B cell (primary cell): Measurements from ENCODE around the gene EPN2. TPM values are rescaled to one million over a fixed set of nuclear protein-coding genes. Genes with fewer than 3 reads are reported as not detected.
A peak's percentile ranks its signal among the peaks of the same experiment; 100 is the strongest.

Source experiments
- ATAC-seq: fragments of 200-7000 bp; cut with Tn5 transposase; one replicate; pipeline ENCODE4 v1.10.0; 2021; ENCODE audit warnings: low read depth, mild to moderate bottlenecking, moderate number of reproducible peaks, moderate library complexity
- CTCF ChIA-PET: fragments of 350-600 bp; sonication (Branson Sonifier 250); formaldehyde crosslinking; loops from one replicate; lab custom pipeline; 2021; ENCODE audit warnings: antibody characterized with exemption, inconsistent platforms; lab: Charles Lee
- POLR2A ChIA-PET: fragments of 350-600 bp; sonication (Branson Sonifier 250); formaldehyde crosslinking; loops from one replicate; lab custom pipeline; 2021; ENCODE audit warnings: antibody characterized with exemption; lab: Charles Lee
- DNase-seq: peaks from one replicate; pipeline ENCODE4 v3.0.0; 2013
- H2AFZ ChIP-seq: 2 replicates; pipeline ENCODE4 v1.6.1; 2012; ENCODE audit warnings: mild to moderate bottlenecking, low read depth, low read length; ENCODE audit not compliant: insufficient read depth, poor library complexity, severe bottlenecking
- H3K27ac ChIP-seq, 2 donors: 1 replicate in 1 of 2; 2 replicates in 1 of 2; pipeline ENCODE4 v1.5.1; 2012 to 2013; ENCODE audit warnings: low read length in 2 of 2, mild to moderate bottlenecking in 2 of 2, moderate library complexity in 1 of 2
- H3K27me3 ChIP-seq, 4 experiments: fragments of 200-600 bp in 1 of 4; sonication (generic) in 1 of 4; replicated peaks in 1 of 4; 1 replicate in 2 of 4; 2 replicates in 2 of 4; pipeline versions ENCODE4 v1.6.1 to v1.7.0; 2013 to 2016; ENCODE audit warnings: low read length in 3 of 4, mild to moderate bottlenecking in 2 of 4, mixed read lengths in 1 of 4, moderate library complexity in 1 of 4; ENCODE audit not compliant: insufficient read depth in 4 of 4, control insufficient read depth in 3 of 4; ENCODE audit errors: control extremely low read depth in 1 of 4
- H3K36me3 ChIP-seq, 2 experiments: replicated peaks in 1 of 2; 1 replicate in 1 of 2; 2 replicates in 1 of 2; pipeline versions ENCODE4 v1.6.1 to v1.7.1; 2013; ENCODE audit warnings: low read length in 1 of 2; ENCODE audit not compliant: insufficient read depth in 2 of 2, control insufficient read depth in 1 of 2; ENCODE audit errors: control extremely low read depth in 1 of 2, extremely low read depth in 1 of 2
- H3K4me1 ChIP-seq, 2 donors: fragments of 200-600 bp in 1 of 2; sonication (generic) in 1 of 2; 1 replicate in 1 of 2; 2 replicates in 1 of 2; pipeline versions ENCODE4 v1.5.1 to v1.6.1; 2013 to 2017; ENCODE audit warnings: low read length in 2 of 2; ENCODE audit not compliant: control insufficient read depth in 2 of 2, insufficient read depth in 2 of 2
- H3K4me2 ChIP-seq: replicated peaks from 2 replicates; pipeline ENCODE3; 2012; ENCODE audit warnings: mild to moderate bottlenecking, low read depth, low read length; ENCODE audit not compliant: poor library complexity, severe bottlenecking
- H3K4me3 ChIP-seq, 5 experiments: fragments of 200-600 bp in 1 of 5; sonication (generic) in 1 of 5; 1 replicate in 3 of 5; 2 replicates in 2 of 5; pipeline versions ENCODE4 v1.5.1 to v1.7.0; 2011 to 2016; ENCODE audit warnings: low read length in 4 of 5, mild to moderate bottlenecking in 4 of 5, low read depth in 2 of 5, control low read depth in 1 of 5, moderate library complexity in 1 of 5; ENCODE audit not compliant: insufficient read depth in 1 of 5; ENCODE audit errors: control extremely low read depth in 1 of 5, extremely low read depth in 1 of 5
- H3K79me2 ChIP-seq: fragments of 200-600 bp; sonication (generic); one replicate; pipeline ENCODE4 v1.6.0; 2016; ENCODE audit warnings: low read length; ENCODE audit not compliant: control insufficient read depth, insufficient read depth
- H3K9ac ChIP-seq: fragments of 200-600 bp; sonication (generic); 2 replicates; pipeline ENCODE4 v1.6.1; 2017; ENCODE audit warnings: mild to moderate bottlenecking, low read length, moderate library complexity
- H3K9me3 ChIP-seq, 3 donors: one replicate each; pipeline versions ENCODE4 v1.6.1 to v1.7.1; 2013; ENCODE audit warnings: low read length in 2 of 3; ENCODE audit not compliant: control insufficient read depth in 2 of 3, insufficient read depth in 1 of 3; ENCODE audit errors: control extremely low read depth in 1 of 3
- H4K20me1 ChIP-seq: 2 replicates; pipeline ENCODE4 v1.6.0; 2012; ENCODE audit warnings: mild to moderate bottlenecking, low read length; ENCODE audit not compliant: insufficient read depth, control insufficient read depth, poor library complexity, severe bottlenecking
- H3K27ac Mint-ChIP-seq: one replicate; pipeline ENCODE4 v1.8.0; 2021; ENCODE audit warnings: mixed read lengths
- H3K27me3 Mint-ChIP-seq: one replicate; pipeline ENCODE4 v1.8.0; 2021; ENCODE audit warnings: mixed read lengths
- H3K4me1 Mint-ChIP-seq: one replicate; pipeline ENCODE4 v1.8.0; 2021; ENCODE audit warnings: mixed read lengths
- H3K4me3 Mint-ChIP-seq: one replicate; pipeline ENCODE4 v1.8.0; 2021; ENCODE audit warnings: mixed read lengths
- H3K9me3 Mint-ChIP-seq: one replicate; pipeline ENCODE4 v1.8.0; 2022; ENCODE audit warnings: mixed read lengths; ENCODE audit not compliant: insufficient read depth
- EZH2 ChIP-seq: IDR thresholded peaks from 2 replicates; pipeline ENCODE4 v1.6.1; 2012; ENCODE audit warnings: borderline replicate concordance, low read depth, mild to moderate bottlenecking, moderate library complexity, low read length; ENCODE audit not compliant: insufficient read depth, poor library complexity, severe bottlenecking
- WGBS: methylation state at CpG from one replicate; pipeline ENCODE4 v1.1.5; 2013; ENCODE audit warnings: missing lambda C conversion rate; ENCODE audit not compliant: insufficient coverage; 5-methylcytosine and 5-hydroxymethylcytosine counted together
- intact Hi-C: fragments of 100-400 bp; cut with micrococcal nuclease; formaldehyde crosslinking; loops from one replicate; pipeline ENCODE4 v1.10.0; 2022
- polyA plus RNA-seq: library from polyadenylated mRNA; depleted of rRNA; stranded (reverse); fragments of >200 nt; gene quantifications from 2 replicates; pipeline ENCODE4 v1.2.3, GENCODE V29; 2012
- total RNA-seq, 2 donors: library from RNA; stranded (reverse); fragments of 120-200 nt in 1 of 2; gene quantifications; 1 replicate in 1 of 2; 2 replicates in 1 of 2; pipeline versions ENCODE4 v1.2.3 to v1.2.4, GENCODE V29; 2013 to 2022
- TF ChIP-seq, protein P1 (sequence below): fragments of 200-600 bp; IDR thresholded peaks from one replicate; pipeline ENCODE4 v1.8.0; 2022; ENCODE audit warnings: antibody characterized with exemption, mild to moderate bottlenecking

Gene EPN2
- total and polyA plus RNA-seq, 2 donors (not counting 1 experiment from before 2014, with no cell fraction given): 15.7 to 35.6 TPM

DNA sequence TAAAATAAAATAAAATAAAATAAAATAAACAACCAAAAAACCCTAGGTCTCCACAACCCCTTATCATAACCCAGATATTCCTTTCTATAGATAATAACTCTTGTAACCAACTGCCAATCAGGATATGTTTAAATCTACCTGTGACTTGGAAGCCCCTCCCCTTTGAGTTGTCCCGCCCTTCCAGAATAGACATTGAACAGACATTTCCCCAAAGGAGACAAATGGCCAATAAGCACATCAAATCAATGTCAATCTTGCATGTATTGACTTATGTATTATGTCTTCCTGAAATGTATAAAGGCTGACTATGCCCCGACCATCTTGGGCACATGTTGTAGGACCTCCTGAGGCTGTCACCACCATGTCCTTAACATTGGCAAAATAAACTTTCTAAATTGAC lies 139.6 kb downstream of the EPN2 start:
- Mint-ChIP-seq H3K9me3 (no peaks in the 10 kb centered on the region), H3K27me3 (no peaks in the 10 kb centered on the region), H3K4me1 (peaks cover 39% of the 10 kb centered on the region), H3K4me3 (peak overlapping the region; percentile 99), H3K27ac (peak overlapping the region; percentile 99)
- Histone ChIP-seq H3K27ac (peak overlapping the region in 1 of 2 donors; percentile 86), H3K4me3 (peak overlapping the region in 3 of 5 experiments; percentile 87 to 96 (median 91)), H4K20me1 (no peaks in the 10 kb centered on the region), H3K79me2 (peaks cover 26% of the 10 kb centered on the region), H3K4me2 (peak overlapping the region; percentile 99), H2AFZ (peak overlapping the region; percentile 97), H3K9me3 (peaks cover 0 to 4% (median 0%) of the 10 kb centered on the region in 3 donors), H3K36me3 (peaks cover 0 to 25% of the 10 kb centered on the region in 2 experiments), H3K9ac (peak overlapping the region; percentile 96), H3K4me1 (peaks cover 25 to 34% of the 10 kb centered on the region in 2 donors), H3K27me3 (no peaks in the 10 kb centered on the region)
- DNase-seq (no peak), ATAC-seq (no peak)
- intact Hi-C loops: loop anchor here (5.0 to 10.0 kb wide), 2 partner anchors 70 to 522 kb away; partner anchors contain the start of gene PRPSAP2
- WGBS: 83% methylated on average over 1 of the region's 2 CpGs
- ChIA-PET CTCF (interaction anchor here (1.2 to 4.9 kb wide), 4 partner anchors 13 to 389 kb away, joined by 4 to 110 read pairs (median 15); partner anchors contain the start of gene B9D1), POLR2A (no interaction called here)
- TF ChIP-seq EZH2: no peak
- TF ChIP-seq, protein P1, sequence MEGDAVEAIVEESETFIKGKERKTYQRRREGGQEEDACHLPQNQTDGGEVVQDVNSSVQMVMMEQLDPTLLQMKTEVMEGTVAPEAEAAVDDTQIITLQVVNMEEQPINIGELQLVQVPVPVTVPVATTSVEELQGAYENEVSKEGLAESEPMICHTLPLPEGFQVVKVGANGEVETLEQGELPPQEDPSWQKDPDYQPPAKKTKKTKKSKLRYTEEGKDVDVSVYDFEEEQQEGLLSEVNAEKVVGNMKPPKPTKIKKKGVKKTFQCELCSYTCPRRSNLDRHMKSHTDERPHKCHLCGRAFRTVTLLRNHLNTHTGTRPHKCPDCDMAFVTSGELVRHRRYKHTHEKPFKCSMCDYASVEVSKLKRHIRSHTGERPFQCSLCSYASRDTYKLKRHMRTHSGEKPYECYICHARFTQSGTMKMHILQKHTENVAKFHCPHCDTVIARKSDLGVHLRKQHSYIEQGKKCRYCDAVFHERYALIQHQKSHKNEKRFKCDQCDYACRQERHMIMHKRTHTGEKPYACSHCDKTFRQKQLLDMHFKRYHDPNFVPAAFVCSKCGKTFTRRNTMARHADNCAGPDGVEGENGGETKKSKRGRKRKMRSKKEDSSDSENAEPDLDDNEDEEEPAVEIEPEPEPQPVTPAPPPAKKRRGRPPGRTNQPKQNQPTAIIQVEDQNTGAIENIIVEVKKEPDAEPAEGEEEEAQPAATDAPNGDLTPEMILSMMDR: no peak
